ENCODE measurements around the gene COPB2.

The COPB2 gene

DNA sequence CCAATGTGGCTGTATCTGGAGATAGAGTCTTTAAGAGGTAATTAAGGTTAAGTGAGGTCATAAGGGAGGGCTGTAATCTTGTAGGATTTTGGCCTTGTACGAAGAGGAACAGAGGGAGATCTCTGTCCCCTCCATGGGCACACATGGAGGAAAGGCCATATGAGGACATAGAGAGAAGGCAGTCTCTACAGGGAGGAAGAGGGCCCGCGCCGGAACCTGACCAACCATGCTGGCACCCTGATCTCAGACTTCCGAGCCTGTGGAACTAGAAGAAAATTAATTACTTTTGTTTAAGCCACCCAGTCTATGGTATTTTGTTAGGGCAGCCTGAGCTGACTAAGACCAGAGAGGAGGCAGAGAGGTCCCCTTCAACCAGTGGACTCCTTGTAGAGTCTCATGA, 63.3 kb downstream of the COPB2 start:
- no peak for DNase-seq

DNA sequence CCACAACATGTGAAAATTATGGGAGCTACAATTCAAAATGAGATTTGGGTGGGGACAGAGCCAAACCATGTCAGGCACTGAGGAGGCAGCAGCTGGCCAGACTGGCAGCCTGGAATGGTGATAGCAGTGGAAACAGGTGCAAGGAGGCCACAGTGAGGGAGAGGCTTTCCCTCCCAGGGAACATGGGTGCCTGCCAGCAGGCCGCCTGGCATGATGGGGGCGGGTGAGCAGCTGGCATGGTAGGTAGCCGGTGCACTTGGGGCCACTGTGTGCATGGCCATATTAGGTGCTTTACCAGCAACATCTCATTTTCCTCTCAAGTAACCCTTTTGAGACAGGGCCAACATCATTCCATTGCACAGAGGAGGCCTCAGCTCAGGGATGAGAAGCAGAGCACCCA, 63.9 kb downstream of the COPB2 start:
- no peak for DNase-seq

DNA sequence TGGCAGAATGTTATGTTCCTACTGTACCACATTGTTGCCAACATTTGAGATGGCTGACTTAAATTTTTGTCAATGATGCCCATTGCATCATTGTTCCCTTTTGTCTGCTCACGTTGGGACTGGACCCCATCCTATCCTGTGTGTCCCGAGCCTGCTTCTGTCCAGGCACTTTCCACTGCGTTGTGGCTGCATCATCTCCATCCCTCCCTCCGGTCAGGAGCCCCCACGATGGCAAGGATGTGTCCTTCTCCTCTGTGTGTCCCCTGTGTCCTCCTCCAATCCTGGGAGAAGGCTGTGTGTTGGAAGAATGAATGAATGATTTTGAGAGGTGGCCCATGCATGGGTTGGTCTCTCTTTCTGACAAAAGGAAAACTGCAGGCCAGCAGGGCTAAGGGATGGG, 65.0 kb downstream of the COPB2 start:
- no peak for DNase-seq

DNA sequence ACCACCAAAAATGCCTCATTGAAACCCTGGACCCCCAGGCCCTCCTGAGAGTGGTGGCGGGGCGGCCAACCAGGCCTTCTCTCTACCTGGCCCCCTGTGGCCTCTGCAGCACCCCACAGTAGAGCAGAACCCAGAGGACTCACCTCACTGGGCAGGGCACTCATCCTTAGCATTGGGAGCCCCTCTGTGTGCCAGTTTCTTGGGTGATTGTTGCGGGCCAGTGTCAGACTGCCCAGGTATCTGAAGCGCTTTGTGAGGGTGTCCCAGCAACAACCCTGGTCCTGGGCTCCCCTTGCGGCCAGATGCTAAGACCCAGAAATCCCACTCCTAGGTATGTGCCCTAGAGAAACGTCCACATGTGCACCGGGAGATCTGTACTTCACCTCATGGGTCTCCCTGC, 66.3 kb downstream of the COPB2 start:
- no peak for DNase-seq

DNA sequence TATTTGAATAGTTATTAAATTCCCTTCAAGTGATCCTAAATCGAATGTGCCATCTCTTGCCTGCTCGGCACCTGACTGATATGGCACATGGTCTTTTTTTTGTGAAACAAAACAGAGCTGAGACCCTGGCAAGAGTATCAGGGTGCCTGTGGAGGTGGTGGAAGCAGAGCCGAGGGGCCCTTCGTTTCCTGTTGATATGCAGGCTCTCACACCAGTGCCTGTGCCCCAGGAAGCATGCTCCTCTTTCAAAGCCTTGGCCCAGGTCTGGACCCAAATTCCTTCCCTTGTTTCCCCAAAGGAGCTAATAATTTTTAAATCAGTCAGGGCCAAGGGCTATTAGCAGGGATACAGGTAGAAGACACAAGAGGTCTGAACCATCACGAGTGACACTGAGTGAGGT, 67.1 kb downstream of the COPB2 start:
- no peak for DNase-seq

DNA sequence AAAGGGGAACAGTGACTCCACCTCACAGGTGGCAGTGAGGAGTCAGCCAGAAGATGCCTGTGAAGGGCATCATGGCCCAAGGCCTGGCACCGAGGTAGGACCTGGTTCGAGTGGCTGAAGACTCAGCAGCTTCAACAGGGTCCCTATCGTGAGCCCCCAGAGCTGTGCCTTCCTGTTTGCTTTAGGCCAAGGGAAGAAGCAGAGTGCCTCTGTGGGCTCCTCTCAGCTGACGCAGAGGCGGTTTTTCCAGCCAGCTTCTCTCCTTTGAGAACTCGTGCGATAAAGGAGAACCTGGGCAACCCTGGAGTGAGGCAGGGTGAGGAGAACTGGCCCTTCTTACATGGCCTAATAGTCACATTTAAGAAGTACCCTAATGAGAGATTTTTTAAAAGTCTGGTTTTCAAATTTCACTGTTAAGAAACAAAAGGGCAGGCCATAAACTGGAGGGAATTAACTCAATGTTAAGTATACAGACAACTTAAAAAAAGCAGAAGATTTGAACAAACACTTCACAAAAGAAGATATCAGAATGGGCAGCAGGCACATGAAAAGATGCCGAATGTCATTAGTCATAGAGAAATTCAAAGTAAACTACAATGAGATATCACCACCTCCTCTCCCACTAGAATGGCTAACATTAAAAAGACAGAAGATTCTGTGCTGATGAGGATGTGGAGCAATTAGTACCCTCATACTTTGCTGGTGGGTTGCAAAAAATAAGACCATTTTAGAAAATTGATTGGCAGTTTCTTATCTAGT, 68.7 kb downstream of the COPB2 start:
- DNase-seq, result no peak

DNA sequence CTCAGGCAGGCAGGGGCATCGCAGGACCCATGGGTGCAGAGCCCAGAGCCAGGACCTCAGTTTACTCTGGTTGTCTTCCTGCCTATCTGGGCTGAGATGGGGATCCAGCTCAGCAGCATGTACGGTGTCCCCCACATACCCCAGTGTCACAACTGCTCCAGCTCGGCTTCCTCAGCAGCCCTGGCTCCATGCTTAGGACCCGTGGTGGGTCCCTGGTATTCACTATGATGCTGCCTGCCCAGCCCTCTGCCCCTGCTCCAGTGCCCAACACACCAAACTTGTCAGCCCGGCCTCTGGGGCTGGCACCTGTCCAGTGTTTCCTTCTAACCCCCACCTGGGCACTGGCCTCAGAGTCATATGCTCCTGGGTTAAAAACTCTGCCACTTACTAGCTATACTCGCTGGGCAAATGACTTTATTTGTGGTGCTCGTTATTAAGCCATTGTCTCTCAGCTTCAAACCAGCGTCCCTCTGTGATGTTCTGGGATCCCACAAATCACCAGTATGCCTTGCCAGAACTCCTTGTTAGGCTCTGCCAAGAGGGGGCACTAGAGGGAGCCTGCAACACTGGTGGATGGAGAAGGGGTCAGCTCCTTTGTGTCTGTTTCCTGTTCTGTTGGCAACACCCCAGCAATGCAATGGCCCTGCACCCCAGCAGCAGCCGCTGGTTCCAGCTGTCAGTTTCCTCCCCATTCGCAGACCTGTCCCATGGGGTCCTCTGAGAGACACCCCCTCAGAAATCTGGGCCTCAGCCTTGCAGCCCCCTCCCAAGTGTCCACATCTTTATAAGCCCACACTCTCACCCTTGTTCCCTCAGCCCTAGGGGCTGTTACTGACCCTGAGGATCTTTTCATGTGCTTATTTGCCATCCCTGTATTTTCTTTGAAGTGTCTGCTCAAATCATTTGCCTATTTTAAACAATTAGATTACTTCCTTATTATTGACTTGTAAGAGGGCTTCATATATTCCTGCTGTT, 69.7 kb downstream of the COPB2 start:
- DNase-seq, result no peak

DNA sequence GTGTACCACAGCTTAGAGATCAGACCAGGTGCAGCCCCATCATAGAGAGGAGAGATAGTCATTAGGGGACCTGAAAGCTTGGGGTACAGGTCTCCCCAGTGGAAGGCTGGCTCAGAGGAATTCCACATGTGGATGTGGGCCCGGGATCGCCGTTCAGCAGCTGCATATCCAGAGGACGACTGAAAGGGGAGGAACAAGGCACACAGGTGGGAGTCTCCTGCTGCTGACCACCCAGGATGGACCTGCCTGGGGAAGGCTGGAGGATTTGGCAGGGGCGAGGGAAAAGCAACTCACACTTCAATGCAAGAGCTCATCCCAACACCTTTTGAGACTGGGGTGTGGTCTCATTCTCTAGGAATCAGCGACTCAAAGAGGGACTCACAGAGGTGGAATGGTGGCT, 70.6 kb downstream of the COPB2 start:
- DNase-seq, result no peak

DNA sequence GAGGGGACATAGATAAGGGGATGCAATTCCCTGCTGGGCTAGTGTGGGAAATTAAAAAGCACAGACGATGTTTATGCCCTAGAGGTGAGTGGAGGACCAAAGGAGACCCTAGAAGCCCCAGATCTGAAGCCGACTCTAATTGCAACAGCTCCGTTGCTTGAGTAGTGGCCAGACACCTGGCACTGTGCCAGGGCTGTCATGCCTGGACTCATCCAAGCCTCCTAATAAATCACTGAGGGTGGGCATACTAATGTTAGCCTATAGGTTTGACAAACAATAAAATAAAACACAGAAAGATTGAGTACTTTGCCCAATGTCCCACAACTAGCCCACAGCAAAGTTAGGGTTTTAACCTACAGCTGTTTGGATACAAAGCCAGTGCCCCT, 71.0 kb downstream of the COPB2 start:
- DNase-seq, result no peak

DNA sequence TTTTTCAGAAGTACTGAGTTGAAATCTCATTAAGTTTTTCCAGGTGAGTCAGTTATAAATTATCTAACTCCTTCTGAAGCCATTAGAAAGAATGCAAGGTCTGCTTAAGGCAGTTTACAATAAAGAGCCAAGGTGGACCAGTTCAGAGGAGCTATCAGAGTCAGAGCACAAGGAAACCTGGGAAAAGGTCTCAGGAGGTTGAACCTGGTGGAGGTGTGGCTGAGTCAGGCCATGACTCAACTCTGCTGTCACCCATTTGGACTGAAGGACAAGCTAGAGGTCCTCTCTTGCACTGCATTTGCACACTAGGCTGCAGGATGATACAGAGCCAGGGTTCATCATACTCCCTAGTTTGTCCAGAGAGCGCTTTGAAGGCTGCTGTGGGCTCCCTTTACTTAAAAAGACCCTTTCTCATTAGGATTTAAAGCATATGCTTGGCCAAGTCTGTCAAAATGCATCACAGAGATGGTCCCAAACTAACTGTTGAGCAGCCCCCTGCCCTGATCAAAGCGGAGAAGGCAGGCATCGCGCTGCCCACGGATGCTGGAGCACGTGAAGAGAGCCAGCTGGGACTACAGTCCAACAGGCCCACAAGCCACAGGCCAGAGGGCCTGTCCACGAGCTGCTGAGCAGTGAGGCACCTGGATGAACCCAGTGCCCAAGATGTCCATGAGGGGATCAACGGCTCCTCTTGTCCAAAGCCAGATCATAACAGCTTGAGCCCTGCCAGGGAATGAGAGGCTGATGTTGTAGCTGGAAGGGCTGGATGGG, 71.6 kb downstream of the COPB2 start:
- DNase-seq, result no peak

DNA sequence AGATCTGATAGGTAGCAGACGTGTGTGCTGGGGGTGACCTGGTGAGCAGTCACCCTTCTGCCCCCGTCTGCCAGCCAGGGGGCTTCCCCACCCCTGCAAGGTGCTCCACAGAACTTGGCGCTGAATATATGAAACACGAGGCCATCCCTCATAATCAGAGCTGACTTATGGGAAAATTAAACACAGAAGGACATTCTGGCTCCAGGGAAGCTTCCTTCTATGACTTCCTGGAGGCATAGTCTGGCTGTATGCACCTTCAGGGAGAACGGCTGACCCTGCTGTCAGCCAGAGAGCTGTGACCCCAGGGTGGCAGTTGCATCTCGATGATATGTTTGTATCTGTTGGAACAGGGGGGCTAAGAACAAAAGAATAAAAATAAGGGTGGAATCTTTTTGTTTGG, 72.2 kb downstream of the COPB2 start:
- DNase-seq, result no peak

DNA sequence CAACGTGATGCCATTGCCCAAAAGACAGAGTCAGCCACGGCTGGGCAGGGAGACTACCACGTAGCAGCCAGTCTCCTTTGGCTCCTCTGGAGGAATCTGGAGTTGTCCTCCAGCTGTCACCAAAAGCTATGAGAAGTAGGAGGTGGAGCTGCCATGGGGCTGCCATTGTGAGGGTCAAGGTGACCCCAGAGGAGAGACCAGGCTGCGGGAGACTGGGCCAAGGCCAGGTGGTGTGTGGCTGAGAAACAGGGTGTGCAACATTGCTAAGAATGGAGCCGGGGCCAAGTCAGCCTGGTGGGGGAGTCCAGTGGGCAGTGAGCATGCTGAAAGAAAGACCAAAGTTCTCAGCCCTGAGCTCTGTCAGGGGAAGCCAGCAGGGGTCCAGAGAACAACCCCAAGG, 75.5 kb downstream of the COPB2 start:
- no peak for DNase-seq

DNA sequence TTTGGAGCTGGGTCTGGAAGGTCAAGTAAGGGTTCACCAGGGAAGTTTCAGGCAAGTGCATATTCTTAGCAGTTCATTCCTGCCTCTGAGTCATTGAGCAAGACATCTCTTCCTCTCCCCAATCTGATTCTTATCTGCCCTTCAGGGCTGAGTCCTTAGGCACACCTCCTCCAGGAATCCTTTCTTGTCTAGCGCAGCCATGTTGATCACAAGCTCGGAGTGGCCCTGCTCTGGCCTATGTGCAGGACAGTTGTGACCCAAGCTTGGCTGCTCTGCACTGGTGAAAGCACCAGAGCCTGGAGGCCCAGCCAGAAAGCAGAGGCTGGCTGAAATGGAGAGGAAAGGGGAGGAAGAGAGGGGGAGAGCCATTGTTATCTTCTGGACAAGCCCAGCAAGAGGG, 76.5 kb downstream of the COPB2 start:
- no peak for DNase-seq

DNA sequence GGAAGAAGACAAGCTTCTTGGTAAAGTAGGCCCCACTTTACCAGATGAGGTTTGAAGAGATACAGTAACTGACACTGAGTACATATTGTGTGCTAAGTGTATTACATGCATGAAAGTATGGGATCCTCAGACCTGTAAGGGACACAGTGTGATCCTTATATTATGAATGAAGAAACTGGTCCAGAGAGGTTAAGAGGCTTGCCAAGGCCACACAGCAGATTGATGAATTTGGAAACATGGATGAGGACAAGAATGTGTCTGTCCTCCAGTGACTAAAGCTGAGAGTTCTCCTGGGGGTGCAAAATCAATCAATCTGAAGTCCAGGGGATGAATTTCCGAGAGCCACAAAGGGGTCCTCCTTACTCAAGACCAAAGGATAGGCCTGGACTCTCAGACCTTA, 77.0 kb downstream of the COPB2 start:
- DNase-seq, result no peak

DNA sequence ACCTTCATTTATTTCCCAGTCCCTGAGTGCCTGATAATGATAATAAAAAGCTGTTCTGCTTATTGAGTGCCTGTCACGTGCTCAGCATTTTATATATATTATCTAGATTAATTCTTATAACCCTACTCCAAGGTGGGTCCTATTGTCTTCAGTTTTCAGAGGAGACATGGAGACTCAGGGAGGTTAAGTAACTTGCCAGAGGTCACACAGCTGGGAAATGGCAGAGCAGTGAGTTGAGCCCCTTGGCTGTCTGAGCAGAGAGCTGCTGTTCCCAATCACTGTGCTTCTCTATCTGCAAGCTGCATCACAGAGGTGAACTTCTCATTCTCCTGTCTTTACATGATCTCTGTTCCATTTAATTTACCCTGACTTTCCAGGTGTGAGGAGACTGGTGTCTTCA, 77.9 kb downstream of the COPB2 start:
- no peak for DNase-seq

DNA sequence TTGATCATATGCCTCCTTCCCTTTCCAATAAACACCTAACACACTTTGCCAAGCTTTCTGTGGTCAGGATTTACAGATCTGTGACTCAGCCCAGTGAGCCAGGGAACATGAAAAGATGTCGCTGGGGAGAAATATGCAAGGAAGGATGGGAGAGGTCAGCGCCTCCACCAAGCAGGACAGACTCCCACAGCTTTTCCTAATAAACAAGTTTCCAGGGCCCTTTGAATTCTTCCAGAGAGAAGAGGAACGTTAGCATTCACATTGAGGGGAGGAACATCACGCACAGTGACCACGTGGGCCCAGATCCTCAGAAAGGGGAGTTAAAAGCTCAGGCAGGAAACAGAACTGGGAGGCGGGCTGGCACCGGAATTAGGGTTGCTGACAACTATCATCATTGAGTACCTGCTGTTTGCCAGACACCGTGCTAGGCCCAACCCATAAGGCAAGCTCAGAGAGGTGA, 78.9 kb downstream of the COPB2 start:
- DNase-seq, result no peak

DNA sequence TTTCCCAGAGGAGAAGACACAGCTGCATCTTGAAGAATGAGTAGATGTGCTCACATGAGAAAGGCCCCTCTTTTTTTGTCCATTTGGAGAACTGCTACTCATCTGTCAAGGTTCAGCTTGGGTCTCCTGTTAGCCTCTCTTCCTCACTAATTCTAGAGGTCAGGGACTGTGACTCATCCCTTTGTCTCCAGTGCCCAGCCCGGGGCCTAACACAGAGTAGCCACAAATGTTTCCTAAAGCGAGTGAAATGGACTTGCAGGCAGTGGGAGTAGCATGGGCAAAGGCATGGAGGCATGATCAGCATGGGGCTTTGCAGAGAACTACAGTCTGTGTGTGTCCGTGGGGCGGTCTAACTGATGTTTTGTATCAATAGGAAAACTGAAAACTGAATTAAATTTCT, 79.6 kb downstream of the COPB2 start:
- no peak for DNase-seq

DNA sequence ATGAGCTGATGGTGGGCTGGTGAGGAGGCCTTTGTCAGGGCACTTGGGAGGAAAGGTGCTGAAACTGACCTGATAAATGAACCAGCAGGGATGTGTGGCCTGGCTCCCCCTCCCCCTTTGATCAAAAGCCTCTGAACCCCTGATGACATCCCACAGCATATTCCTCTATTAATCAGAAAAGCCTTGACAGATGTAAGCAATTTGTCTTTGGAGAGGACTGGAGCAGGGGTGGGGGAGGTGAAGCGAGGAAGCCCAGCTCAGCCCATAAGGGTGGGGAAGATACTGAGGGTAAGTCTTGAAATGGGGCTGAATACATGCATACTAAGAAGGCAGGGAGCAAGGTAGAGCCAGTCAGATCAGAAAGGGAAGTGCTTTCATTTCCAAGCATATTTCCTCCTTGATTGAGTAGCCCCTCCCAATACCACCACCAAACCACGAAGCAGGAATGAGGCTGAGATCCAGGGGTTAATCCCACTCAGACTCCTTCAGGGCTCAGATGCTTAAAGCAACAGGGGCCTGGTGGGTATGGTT, 80.3 kb downstream of the COPB2 start:
- no peak for DNase-seq

DNA sequence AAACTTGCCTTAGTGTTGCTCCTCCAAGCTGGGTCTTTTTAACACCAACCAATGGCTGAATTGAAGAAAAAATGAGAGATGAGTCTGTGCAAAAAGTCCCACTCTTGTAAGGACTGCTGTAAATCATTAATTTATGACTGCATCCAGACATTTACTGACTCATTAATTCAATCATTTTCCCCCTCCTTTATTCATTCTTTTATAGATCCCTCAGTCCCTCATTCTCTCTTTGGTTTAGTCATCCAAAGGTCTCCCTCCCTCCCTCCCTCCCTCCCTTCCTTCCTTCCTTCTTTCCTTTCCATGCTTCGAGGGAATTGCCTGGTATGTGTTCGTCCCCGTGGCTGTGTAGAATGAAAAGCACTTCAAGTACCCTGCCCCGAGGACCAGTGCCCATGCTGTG, 80.9 kb downstream of the COPB2 start:
- no peak for DNase-seq

DNA sequence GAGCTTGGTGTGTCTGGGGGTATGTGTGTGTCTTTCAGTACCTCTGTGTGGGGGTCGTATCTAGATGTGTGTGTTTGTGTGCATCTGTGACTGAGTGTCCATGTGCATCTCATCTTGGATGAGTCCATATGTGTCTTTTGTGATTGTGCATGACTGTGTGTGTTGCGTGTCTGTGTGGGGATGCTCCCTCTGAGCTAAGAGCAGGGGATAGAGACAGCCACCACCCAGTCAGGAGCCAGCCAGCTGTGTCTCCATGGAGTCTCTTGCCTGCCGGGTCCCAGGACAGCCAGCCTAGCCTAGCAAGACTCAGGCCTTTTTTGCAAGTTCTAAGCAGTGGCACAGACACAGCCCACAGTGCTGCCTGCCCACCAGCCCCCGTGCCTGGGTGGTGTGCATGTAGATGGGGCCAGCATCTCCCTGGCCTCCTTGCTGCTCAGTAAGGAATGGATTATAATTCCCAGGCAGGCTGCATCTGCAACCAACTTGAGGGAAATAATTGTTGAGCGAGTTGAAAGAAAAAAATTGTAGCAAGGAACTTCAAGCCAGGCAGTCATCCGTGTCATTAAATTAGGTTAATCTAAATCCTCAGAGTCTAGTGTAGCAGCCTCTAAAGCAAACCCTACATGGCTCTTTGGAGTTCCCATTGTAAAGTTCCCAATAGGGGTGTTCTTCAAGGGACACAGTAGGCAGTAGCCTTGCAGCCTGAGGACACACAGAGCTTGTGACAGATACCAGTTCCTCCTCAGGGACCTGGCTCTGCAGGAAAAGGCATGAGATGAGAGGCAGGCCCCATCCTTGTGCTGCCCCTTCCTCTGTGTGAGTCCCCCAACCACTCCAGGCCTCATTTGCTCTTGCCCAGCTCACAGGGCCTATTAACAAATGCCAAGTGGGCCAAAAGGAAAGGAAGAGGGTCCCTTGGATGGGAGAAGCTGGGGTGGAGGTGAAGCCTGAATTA, 81.6 kb downstream of the COPB2 start:
- no peak for DNase-seq
